ENCODE data around the gene TTLL9. TPM values are rescaled to one million over a fixed set of nuclear protein-coding genes. Genes with fewer than 3 reads are reported as not detected.

The TTLL9 gene
- polyA plus RNA-seq, 1 of the 3 experiments (the other 2 are of a cell fraction) = 0.23 TPM

GRCh38 chr20:31914170-31914569, 43.7 kb downstream of the TTLL9 start:
- H3K4me3 ChIP-seq (ENCODE audit: low read depth in 2 of 2, low read length in 1 of 2) = no peak overlapping the region
- no peak overlapping the region for H3K4me2 ChIP-seq
- H3K79me2 ChIP-seq (ENCODE audit: insufficient read depth) = no peaks in the 10 kb centered on the region
- H3K4me1 ChIP-seq (ENCODE audit: control insufficient read depth in 1 of 2, insufficient read depth in 2 of 2, low read depth in 1 of 2, low read length in 1 of 2) = peaks cover 0 to 21% of the 10 kb centered on the region in 2 experiments; a peak in 1 of 4 replicates
- no peaks in the 10 kb centered on the region for H3F3A ChIP-seq (replicated peaks; ENCODE audit: insufficient read depth)
- no peak overlapping the region for H3K9ac ChIP-seq
- H3K27me3 ChIP-seq (ENCODE audit: insufficient read depth) = no peaks in the 10 kb centered on the region
- no peaks in the 10 kb centered on the region for H4K20me1 ChIP-seq (ENCODE audit: insufficient read depth)
- CTCF ChIA-PET = interaction anchor here (0.7 to 1.1 kb wide), 2 partner anchors 38 to 69 kb away, joined by 3 read pairs; partner anchors contain the start of genes FOXS1 and PDRG1
- H3K27ac ChIP-seq (ENCODE audit: low read depth in 2 of 2, low read length in 1 of 2) = no peak overlapping the region
- 71% methylated on average over 5 of the region's 5 CpGs for WGBS (ENCODE audit: low lambda C conversion rate)
- DNase-seq = no peak
- TF ChIP-seq YY1 (IDR thresholded peaks at IDR 0.05; ENCODE audit: low read depth) = no peak
- no peak for TF ChIP-seq GABPA (IDR thresholded peaks at IDR 0.05; ENCODE audit: low read depth)
- no peak for TF ChIP-seq GATA2 (CRISPR knock-in tag; IDR thresholded peaks at IDR 0.05)
- TF ChIP-seq SIN3A (IDR thresholded peaks at IDR 0.05; ENCODE audit: borderline replicate concordance, low read depth, low read length) = no peak
- no peak for TF ChIP-seq JUND (IDR thresholded peaks at IDR 0.05)
- no peak for TF ChIP-seq EZH2phosphoT487 (IDR thresholded peaks at IDR 0.05; ENCODE audit: borderline replicate concordance, low read depth)
- TF ChIP-seq USF2 (IDR thresholded peaks at IDR 0.05; ENCODE audit: borderline replicate concordance, low read depth, low read length) = no peak
- no peak for TF ChIP-seq TAF1 (IDR thresholded peaks at IDR 0.05; ENCODE audit: borderline replicate concordance, low read depth, low read length)
- H2AFZ ChIP-seq (ENCODE audit: low read depth) = no peak overlapping the region
- H3K36me3 ChIP-seq (replicated peaks in 1 of 2; ENCODE audit: control insufficient read depth in 1 of 2, insufficient read depth in 2 of 2, low read length in 1 of 2) = no peaks in the 10 kb centered on the region
- H3K9me2 ChIP-seq = no peaks in the 10 kb centered on the region
- H3K9me3 ChIP-seq = no peaks in the 10 kb centered on the region
- POLR2A ChIA-PET = no interaction called here

DNA sequence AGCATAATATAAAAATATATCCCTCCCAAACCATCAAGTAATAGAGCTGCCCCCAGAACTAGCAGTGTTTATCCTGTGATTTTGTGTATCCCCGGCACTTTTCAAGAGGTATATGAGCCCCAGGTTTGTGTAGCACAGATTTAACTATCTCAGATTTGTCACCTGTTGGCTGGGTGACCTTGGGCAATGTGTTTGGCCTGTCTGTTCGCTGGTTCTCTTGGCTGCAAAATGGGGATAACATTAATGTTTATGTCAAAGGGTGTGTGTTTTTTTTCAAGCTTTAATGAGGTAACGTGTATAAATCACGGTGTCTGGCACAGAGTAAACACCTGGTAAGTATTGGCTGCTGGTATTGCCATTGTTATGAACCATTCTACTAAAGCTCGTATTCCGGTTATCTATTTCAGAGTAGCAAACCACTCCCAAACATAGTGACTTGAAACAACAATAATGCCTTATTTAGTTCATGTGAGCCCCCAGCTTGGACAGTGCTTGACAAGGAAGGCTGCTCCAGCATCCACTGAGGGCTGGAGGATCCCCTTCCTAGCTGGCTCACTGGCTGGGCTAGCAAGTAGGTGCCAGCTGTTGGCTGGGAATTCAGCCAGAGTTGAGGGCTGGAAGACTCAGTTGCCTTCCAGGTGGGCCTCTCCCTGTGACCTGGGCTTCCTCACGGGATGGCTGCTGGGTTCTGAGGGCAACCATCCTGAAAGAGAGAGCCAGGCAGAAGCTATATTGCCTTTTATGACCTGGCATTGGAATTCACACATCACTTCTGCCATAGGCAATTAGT, 45.3 kb downstream of the TTLL9 start:
- no peak overlapping the region for H3K4me3 ChIP-seq (ENCODE audit: low read depth in 2 of 2, low read length in 1 of 2)
- no peaks in the 10 kb centered on the region for H3K9me2 ChIP-seq
- no peaks in the 10 kb centered on the region for H4K20me1 ChIP-seq (ENCODE audit: insufficient read depth)
- DNase-seq = no peak
- ChIA-PET CTCF (interaction anchor here (1.0 to 1.3 kb wide), 3 partner anchors 20 to 115 kb away, joined by 3 to 5 read pairs (median 4); no protein-coding TSS in a partner anchor), POLR2A (no interaction called here)
- no peaks in the 10 kb centered on the region for H3F3A ChIP-seq (replicated peaks; ENCODE audit: insufficient read depth)
- H3K27me3 ChIP-seq (ENCODE audit: insufficient read depth) = no peaks in the 10 kb centered on the region
- no peaks in the 10 kb centered on the region for H3K36me3 ChIP-seq (replicated peaks in 1 of 2; ENCODE audit: control insufficient read depth in 1 of 2, insufficient read depth in 2 of 2, low read length in 1 of 2)
- H3K79me2 ChIP-seq (ENCODE audit: insufficient read depth) = no peaks in the 10 kb centered on the region
- H3K27ac ChIP-seq (ENCODE audit: low read depth in 2 of 2, low read length in 1 of 2) = no peak overlapping the region
- H3K9me3 ChIP-seq = no peaks in the 10 kb centered on the region
- peaks cover 0 to 21% of the 10 kb centered on the region in 2 experiments; a peak in 1 of 4 replicates for H3K4me1 ChIP-seq (ENCODE audit: control insufficient read depth in 1 of 2, insufficient read depth in 2 of 2, low read depth in 1 of 2, low read length in 1 of 2)
- no peak overlapping the region for H2AFZ ChIP-seq (ENCODE audit: low read depth)
- H3K4me2 ChIP-seq = no peak overlapping the region
- 78% methylated on average over 6 of the region's 7 CpGs for WGBS (ENCODE audit: low lambda C conversion rate)
- TF ChIP-seq FOXM1 (IDR thresholded peaks at IDR 0.05; ENCODE audit: low read depth) = no peak
- no peak for TF ChIP-seq MXI1 (IDR thresholded peaks at IDR 0.05; ENCODE audit: low read depth, low read length)
- TF ChIP-seq MEF2A (IDR thresholded peaks at IDR 0.05; ENCODE audit: borderline replicate concordance, low read depth) = no peak
- no peak for TF ChIP-seq CTCF (IDR thresholded peaks at IDR 0.05)
- no peak for TF ChIP-seq MAX (IDR thresholded peaks at IDR 0.05; ENCODE audit: low read depth)
- TF ChIP-seq SMC3 (IDR thresholded peaks at IDR 0.05; ENCODE audit: low read depth, low read length) = no peak
- no peak for TF ChIP-seq FOXJ3 (CRISPR knock-in tag; IDR thresholded peaks at IDR 0.05)
- TF ChIP-seq RFX5 (IDR thresholded peaks at IDR 0.05; ENCODE audit: low read length) = no peak
- no peak for TF ChIP-seq SIN3A (IDR thresholded peaks at IDR 0.05; ENCODE audit: borderline replicate concordance, low read depth, low read length)
- no peak overlapping the region for H3K9ac ChIP-seq

Measured in SK-N-SH (cell line).